ENCODE data around the gene KHDRBS2. TPM values are rescaled to one million over a fixed set of nuclear protein-coding genes. Genes with fewer than 3 reads are reported as not detected.

Gene KHDRBS2
- total RNA-seq = 0.71 TPM
- polyA plus RNA-seq (ENCODE audit: insufficient read depth in 1 of 8, insufficient read length in 8 of 8, low replicate concordance in 1 of 8) = 1 to 10 TPM in 1 of 8 donors, under 1 TPM in 7; 0.16 to 1.4 (median 0.39) TPM
- long read RNA-seq, donor 1 = 0 reads
- long read RNA-seq, donor 2 = 0 reads
- long read RNA-seq, donor 3 = 0 reads
- long read RNA-seq, donor 4 = 0 reads
- long read RNA-seq, donor 5, partial matches to known transcripts = 0 of 2 reads
- long read RNA-seq, donor 5, other reads (novel, unspliced or antisense) = 0 of 2 reads
- long read RNA-seq, donor 6 = 0 reads
- long read RNA-seq, donor 7 = 0 reads
- long read RNA-seq, donor 8 = 0 reads
- long read RNA-seq, donor 9 = 0 reads
- long read RNA-seq, donor 10 = 0 reads
- long read RNA-seq, donor 11 = 0 reads

- H3K36me3 ChIP-seq (ENCODE audit: control insufficient read depth, insufficient read depth, low read length) = no peaks in the 10 kb centered on the region
- H3K27ac ChIP-seq (ENCODE audit: low read length) = no peak within 1 kb of the TSS
- H3K4me3 ChIP-seq (ENCODE audit: low read length) = peak within 1 kb of the TSS; percentile 37
- peaks cover 7% of the 10 kb centered on the region for H3K4me1 ChIP-seq (ENCODE audit: control insufficient read depth, insufficient read depth, low read length)
- no peaks in the 10 kb centered on the region for H3K9me3 ChIP-seq (replicated peaks; ENCODE audit: control insufficient read depth, low read depth, low read length)
- peaks cover 11% of the 10 kb centered on the region for H3K27me3 ChIP-seq (ENCODE audit: control insufficient read depth, insufficient read depth, low read length)
- DNase-seq = peak; percentile 90
- under 1% methylated on average over 62 of the region's 66 CpGs for WGBS (ENCODE audit: insufficient coverage)
Observed at GRCh38 chr6:62285612-62286469, at the start of gene KHDRBS2. Gene KHDRBS2 (minus strand): TSS chr6:62286225.

DNA sequence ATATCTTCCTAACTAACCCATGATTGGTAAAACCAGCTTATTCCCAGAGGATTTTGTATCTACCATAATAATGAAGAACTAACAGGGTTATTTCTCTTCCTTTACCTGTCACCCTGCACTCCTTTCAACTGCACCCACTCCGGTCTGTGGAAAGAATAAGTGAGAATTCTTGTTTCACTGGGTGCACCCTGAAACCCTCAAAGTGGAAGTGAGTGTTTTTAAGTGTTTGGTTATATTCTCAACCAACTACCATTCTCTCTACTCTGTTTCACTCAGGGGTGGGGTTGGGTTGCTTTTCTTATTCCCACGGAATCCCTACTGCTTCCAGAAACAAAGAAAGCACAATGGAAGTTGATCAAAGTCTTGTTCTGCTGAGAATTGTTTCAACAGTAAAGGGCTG, 42.6 kb upstream of the KHDRBS2 start:
- peaks cover 4% of the 10 kb centered on the region for H3K9me3 ChIP-seq (replicated peaks; ENCODE audit: control insufficient read depth, low read depth, low read length)
- no peaks in the 10 kb centered on the region for H3K36me3 ChIP-seq (ENCODE audit: control insufficient read depth, insufficient read depth, low read length)
- no peak overlapping the region for H3K4me3 ChIP-seq (ENCODE audit: low read length)
- DNase-seq = no peak
- no peaks in the 10 kb centered on the region for H3K27me3 ChIP-seq (ENCODE audit: control insufficient read depth, insufficient read depth, low read length)
- no peaks in the 10 kb centered on the region for H3K4me1 ChIP-seq (ENCODE audit: control insufficient read depth, insufficient read depth, low read length)
- no CpG with 5 or more reads among the region's 2 CpGs for WGBS (ENCODE audit: insufficient coverage)
- no peak overlapping the region for H3K27ac ChIP-seq (ENCODE audit: low read length)

DNA sequence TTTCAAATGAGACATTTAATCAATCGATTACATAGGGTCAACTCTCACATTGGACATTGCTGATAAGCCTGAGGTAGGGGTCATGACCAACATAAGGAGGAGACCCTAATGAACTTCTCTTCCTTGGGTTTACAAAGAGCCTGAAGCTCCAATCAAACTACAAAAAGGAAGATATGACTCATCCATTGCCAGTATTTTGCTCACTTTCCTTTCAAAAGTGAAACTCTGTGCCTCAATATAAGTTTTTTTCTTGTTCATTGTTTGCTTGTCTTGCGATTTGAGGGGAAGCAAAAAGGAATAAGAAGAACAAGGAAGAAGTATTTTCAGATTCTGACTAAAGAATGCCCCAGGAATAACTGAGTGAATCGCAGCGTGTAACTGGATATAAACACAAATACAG, 38.8 kb upstream of the KHDRBS2 start:
- DNase-seq = peak; percentile 27
- Histone ChIP-seq H3K27ac (ENCODE audit: low read length) (no peak overlapping the region), H3K36me3 (ENCODE audit: control insufficient read depth, insufficient read depth, low read length) (no peaks in the 10 kb centered on the region), H3K27me3 (ENCODE audit: control insufficient read depth, insufficient read depth, low read length) (no peaks in the 10 kb centered on the region), H3K9me3 (replicated peaks; ENCODE audit: control insufficient read depth, low read depth, low read length) (no peaks in the 10 kb centered on the region), H3K4me1 (ENCODE audit: control insufficient read depth, insufficient read depth, low read length) (no peaks in the 10 kb centered on the region), H3K4me3 (ENCODE audit: low read length) (no peak overlapping the region)
- no CpG with 5 or more reads among the region's 4 CpGs for WGBS (ENCODE audit: insufficient coverage)

GRCh38 chr6:62323818-62324431, 37.9 kb upstream of the KHDRBS2 start:
- no peak for DNase-seq
- no peaks in the 10 kb centered on the region for H3K9me3 ChIP-seq (replicated peaks; ENCODE audit: control insufficient read depth, low read depth, low read length)
- no peak overlapping the region for H3K4me3 ChIP-seq (ENCODE audit: low read length)
- no peak overlapping the region for H3K27ac ChIP-seq (ENCODE audit: low read length)
- no peaks in the 10 kb centered on the region for H3K27me3 ChIP-seq (ENCODE audit: control insufficient read depth, insufficient read depth, low read length)
- H3K36me3 ChIP-seq (ENCODE audit: control insufficient read depth, insufficient read depth, low read length) = no peaks in the 10 kb centered on the region
- H3K4me1 ChIP-seq (ENCODE audit: control insufficient read depth, insufficient read depth, low read length) = no peaks in the 10 kb centered on the region
- WGBS (ENCODE audit: insufficient coverage) = 75% methylated on average over 3 of the region's 7 CpGs

- no peaks in the 10 kb centered on the region for H3K27me3 ChIP-seq (ENCODE audit: control insufficient read depth, insufficient read depth, low read length)
- WGBS (ENCODE audit: insufficient coverage) = no CpG with 5 or more reads among the region's 3 CpGs
- DNase-seq = peak; percentile 43
- H3K4me1 ChIP-seq (ENCODE audit: control insufficient read depth, insufficient read depth, low read length) = no peaks in the 10 kb centered on the region
- no peaks in the 10 kb centered on the region for H3K36me3 ChIP-seq (ENCODE audit: control insufficient read depth, insufficient read depth, low read length)
- no peaks in the 10 kb centered on the region for H3K9me3 ChIP-seq (replicated peaks; ENCODE audit: control insufficient read depth, low read depth, low read length)
- no peak overlapping the region for H3K4me3 ChIP-seq (ENCODE audit: low read length)
- no peak overlapping the region for H3K27ac ChIP-seq (ENCODE audit: low read length)
Observed at GRCh38 chr6:62298745-62299392, 12.8 kb upstream of the KHDRBS2 start.

DNA sequence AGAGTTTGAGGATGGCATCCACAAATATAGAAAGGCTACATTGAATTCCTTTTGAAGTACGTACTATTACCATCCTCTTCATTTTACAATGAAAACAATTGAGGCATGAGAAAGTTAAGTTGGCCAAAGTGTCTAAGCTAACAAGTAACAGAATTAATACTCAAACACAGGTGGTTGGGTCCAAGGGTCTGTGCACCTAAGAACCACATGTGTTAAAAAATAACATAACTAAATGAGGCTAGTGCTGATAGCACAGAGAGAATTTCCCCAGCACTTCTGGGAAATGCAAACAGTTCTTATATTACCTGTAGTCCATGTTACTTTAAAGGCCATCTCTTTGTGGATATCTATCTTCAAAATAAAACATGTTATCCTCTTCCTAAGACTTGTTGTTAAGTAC, 10.5 kb upstream of the KHDRBS2 start:
- no peak overlapping the region for H3K4me3 ChIP-seq (ENCODE audit: low read length)
- no peaks in the 10 kb centered on the region for H3K9me3 ChIP-seq (replicated peaks; ENCODE audit: control insufficient read depth, low read depth, low read length)
- H3K27ac ChIP-seq (ENCODE audit: low read length) = no peak overlapping the region
- H3K36me3 ChIP-seq (ENCODE audit: control insufficient read depth, insufficient read depth, low read length) = no peaks in the 10 kb centered on the region
- no peaks in the 10 kb centered on the region for H3K4me1 ChIP-seq (ENCODE audit: control insufficient read depth, insufficient read depth, low read length)
- no peaks in the 10 kb centered on the region for H3K27me3 ChIP-seq (ENCODE audit: control insufficient read depth, insufficient read depth, low read length)
- DNase-seq = no peak
- WGBS (ENCODE audit: insufficient coverage) = no CpG with 5 or more reads among the region's 1 CpG

GRCh38 chr6:62288974-62289373, 2.9 kb upstream of the KHDRBS2 start:
- no peak for DNase-seq
- H3K27ac ChIP-seq (ENCODE audit: low read length) = no peak overlapping the region
- peaks cover 11% of the 10 kb centered on the region for H3K27me3 ChIP-seq (ENCODE audit: control insufficient read depth, insufficient read depth, low read length)
- whole genome bisulfite sequencing (ENCODE audit: insufficient coverage) = no CpG with 5 or more reads among the region's 1 CpG
- H3K36me3 ChIP-seq (ENCODE audit: control insufficient read depth, insufficient read depth, low read length) = no peaks in the 10 kb centered on the region
- no peak overlapping the region for H3K4me3 ChIP-seq (ENCODE audit: low read length)
- no peaks in the 10 kb centered on the region for H3K9me3 ChIP-seq (replicated peaks; ENCODE audit: control insufficient read depth, low read depth, low read length)
- peaks cover 7% of the 10 kb centered on the region for H3K4me1 ChIP-seq (ENCODE audit: control insufficient read depth, insufficient read depth, low read length)

DNA sequence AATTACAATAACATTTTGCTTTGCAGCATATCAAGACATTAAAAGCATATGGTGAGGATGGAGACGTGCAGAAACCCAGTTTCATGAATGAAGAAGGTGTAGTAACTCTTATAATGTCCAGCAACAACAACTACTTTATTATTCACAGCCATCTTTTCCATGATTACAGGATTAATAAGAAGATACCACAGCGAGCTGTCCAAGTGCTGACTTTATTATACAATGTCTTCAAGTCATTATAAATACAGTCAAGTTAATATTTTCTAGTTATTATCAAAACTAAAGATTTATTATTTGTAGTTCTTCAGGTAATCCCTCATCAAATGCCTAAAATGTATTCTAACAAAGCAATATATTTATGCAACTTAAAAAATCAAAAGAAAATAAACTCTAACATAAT, 2.5 kb upstream of the KHDRBS2 start:
- WGBS (ENCODE audit: insufficient coverage) = no CpG with 5 or more reads among the region's 2 CpGs
- Histone ChIP-seq H3K27me3 (ENCODE audit: control insufficient read depth, insufficient read depth, low read length) (peaks cover 11% of the 10 kb centered on the region), H3K36me3 (ENCODE audit: control insufficient read depth, insufficient read depth, low read length) (no peaks in the 10 kb centered on the region), H3K4me1 (ENCODE audit: control insufficient read depth, insufficient read depth, low read length) (peaks cover 7% of the 10 kb centered on the region), H3K27ac (ENCODE audit: low read length) (no peak overlapping the region), H3K9me3 (replicated peaks; ENCODE audit: control insufficient read depth, low read depth, low read length) (no peaks in the 10 kb centered on the region), H3K4me3 (ENCODE audit: low read length) (no peak overlapping the region)
- DNase-seq = no peak

GRCh38 chr6:62286470-62286843, 432 bp upstream of the KHDRBS2 start:
- H3K4me1 ChIP-seq (ENCODE audit: control insufficient read depth, insufficient read depth, low read length) = peaks cover 7% of the 10 kb centered on the region
- H3K27ac ChIP-seq (ENCODE audit: low read length) = no peak overlapping the region
- H3K9me3 ChIP-seq (replicated peaks; ENCODE audit: control insufficient read depth, low read depth, low read length) = no peaks in the 10 kb centered on the region
- no peak for DNase-seq
- peaks cover 11% of the 10 kb centered on the region for H3K27me3 ChIP-seq (ENCODE audit: control insufficient read depth, insufficient read depth, low read length)
- WGBS (ENCODE audit: insufficient coverage) = 3% methylated on average over 12 of the region's 13 CpGs
- H3K4me3 ChIP-seq (ENCODE audit: low read length) = peak overlapping the region; percentile 25
- H3K36me3 ChIP-seq (ENCODE audit: control insufficient read depth, insufficient read depth, low read length) = no peaks in the 10 kb centered on the region

DNA sequence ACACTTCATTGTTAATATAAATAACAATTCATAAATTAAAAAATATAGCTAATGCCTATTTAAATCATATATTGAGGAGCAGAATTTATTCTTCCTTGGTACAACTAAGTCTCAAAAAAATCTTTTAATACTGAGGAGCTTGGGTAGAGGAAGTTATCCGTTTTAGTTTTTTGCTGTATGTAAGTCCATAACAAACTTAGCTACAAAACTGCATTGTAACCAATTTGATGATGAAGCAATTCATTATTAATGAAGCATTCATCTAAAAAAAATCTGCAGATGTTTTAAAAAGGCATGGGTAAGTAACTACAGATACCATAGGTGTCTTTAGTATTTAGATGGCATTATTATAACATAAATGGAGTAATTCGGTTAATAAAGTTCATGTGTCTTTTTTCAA, 1.3 kb downstream of the KHDRBS2 start:
- Histone ChIP-seq H3K27me3 (ENCODE audit: control insufficient read depth, insufficient read depth, low read length) (peaks cover 11% of the 10 kb centered on the region), H3K4me1 (ENCODE audit: control insufficient read depth, insufficient read depth, low read length) (peaks cover 7% of the 10 kb centered on the region), H3K27ac (ENCODE audit: low read length) (no peak overlapping the region), H3K4me3 (ENCODE audit: low read length) (no peak overlapping the region), H3K36me3 (ENCODE audit: control insufficient read depth, insufficient read depth, low read length) (no peaks in the 10 kb centered on the region), H3K9me3 (replicated peaks; ENCODE audit: control insufficient read depth, low read depth, low read length) (no peaks in the 10 kb centered on the region)
- no CpG with 5 or more reads among the region's 2 CpGs for WGBS (ENCODE audit: insufficient coverage)
- DNase-seq = no peak

Data from muscle of leg (tissue), 16 donors.